SK-N-SH (cell line): ENCODE data around the gene DEAF1. TPM values are rescaled to one million over a fixed set of nuclear protein-coding genes. Genes with fewer than 3 reads are reported as not detected.

ENCODE experiments used
- CTCF ChIA-PET: fragments of 300-600, 350-600 bp; formaldehyde crosslinking; extraction: SDS; loops from one replicate; lab custom pipeline; 2021; lab: Yijun Ruan, JAX
- POLR2A ChIA-PET: fragments of 350-600 bp; sonication (Branson Sonifier 250); formaldehyde crosslinking; extraction: SDS; loops from one replicate; lab custom pipeline; 2020; ENCODE audit warnings: antibody characterized with exemption, inconsistent platforms; lab: Yijun Ruan, JAX
- DNase-seq: peaks from one replicate; pipeline ENCODE4 v3.0.0; 2012
- H2AFZ ChIP-seq: fragments of 200-600 bp; sonication (generic); 2 replicates; pipeline ENCODE4 v1.8.1; 2016; ENCODE audit warnings: antibody characterized with exemption, mild to moderate bottlenecking, low read depth
- H3F3A ChIP-seq: fragments of 200-600 bp; sonication (generic); replicated peaks from 2 replicates; pipeline ENCODE3; 2016; ENCODE audit warnings: antibody characterized with exemption, mild to moderate bottlenecking; ENCODE audit not compliant: insufficient read depth
- H3K27ac ChIP-seq, 2 experiments: fragments of 200-500 bp in 1 of 2; fragments of 200-600 bp in 1 of 2; sonication (Bioruptor generic) in 1 of 2; sonication (generic), shearing (Covaris generic) in 1 of 2; 2 replicates each; pipeline versions ENCODE4 v1.5.1 to v1.6.1; 2014 to 2016; ENCODE audit warnings: low read depth in 2 of 2, inconsistent platforms in 1 of 2, low read length in 1 of 2, mild to moderate bottlenecking in 1 of 2, mixed read lengths in 1 of 2
- H3K27me3 ChIP-seq: fragments of 200-600 bp; sonication (generic), shearing (Covaris generic); 2 replicates; pipeline ENCODE4 v1.6.1; 2016; ENCODE audit warnings: mixed run types; ENCODE audit not compliant: insufficient read depth
- H3K36me3 ChIP-seq, 2 experiments: fragments of 200-500 bp in 1 of 2; fragments of 200-600 bp in 1 of 2; sonication (Bioruptor generic) in 1 of 2; sonication (generic) in 1 of 2; replicated peaks in 1 of 2; 2 replicates each; pipeline versions ENCODE3 to v1.5.1; 2014 to 2016; ENCODE audit warnings: low read length in 1 of 2, mild to moderate bottlenecking in 1 of 2; ENCODE audit not compliant: insufficient read depth in 2 of 2, control insufficient read depth in 1 of 2
- H3K4me1 ChIP-seq, 2 experiments: fragments of 200-500 bp in 1 of 2; fragments of 200-600 bp in 1 of 2; sonication (Bioruptor generic) in 1 of 2; sonication (generic), shearing (Covaris generic) in 1 of 2; 2 replicates each; pipeline versions ENCODE4 v1.5.1 to v1.6.1; 2014 to 2016; ENCODE audit warnings: low read depth in 1 of 2, low read length in 1 of 2, mixed run types in 1 of 2; ENCODE audit not compliant: insufficient read depth in 2 of 2, control insufficient read depth in 1 of 2
- H3K4me2 ChIP-seq: fragments of 200-600 bp; sonication (generic), shearing (Covaris generic); 2 replicates; pipeline ENCODE4 v1.6.1; 2017; ENCODE audit warnings: mixed run types
- H3K4me3 ChIP-seq, 2 experiments: fragments of 200-500 bp in 1 of 2; fragments of 200-600 bp in 1 of 2; sonication (Bioruptor generic) in 1 of 2; sonication (generic), shearing (Covaris generic) in 1 of 2; 2 replicates each; pipeline versions ENCODE4 v1.5.1 to v1.8.1; 2014 to 2016; ENCODE audit warnings: low read depth in 2 of 2, inconsistent platforms in 1 of 2, low read length in 1 of 2, mild to moderate bottlenecking in 1 of 2, mixed read lengths in 1 of 2, moderate library complexity in 1 of 2
- H3K79me2 ChIP-seq: fragments of 200-600 bp; sonication (generic); 2 replicates; pipeline ENCODE4 v1.8.1; 2017; ENCODE audit warnings: mild to moderate bottlenecking; ENCODE audit not compliant: insufficient read depth
- H3K9ac ChIP-seq: fragments of 200-600 bp; sonication (generic); 2 replicates; pipeline ENCODE4 v1.6.1; 2017; ENCODE audit warnings: mixed run types
- H3K9me2 ChIP-seq: fragments of 200-600 bp; sonication (generic); 2 replicates; pipeline ENCODE4 v1.6.1; 2017; ENCODE audit warnings: mixed run types
- H3K9me3 ChIP-seq: fragments of 200-600 bp; sonication (generic); 2 replicates; pipeline ENCODE4 v1.6.1; 2017; ENCODE audit warnings: mixed run types, mild to moderate bottlenecking, moderate library complexity
- H4K20me1 ChIP-seq: fragments of 200-600 bp; sonication (generic); 2 replicates; pipeline ENCODE4 v1.6.1; 2017; ENCODE audit warnings: mild to moderate bottlenecking, mixed run types; ENCODE audit not compliant: insufficient read depth
- CTCF ChIP-seq: fragments of 200-600 bp; sonication (generic); IDR thresholded peaks from 2 replicates; pipeline ENCODE4 v1.6.1; 2017; ENCODE audit warnings: antibody characterized with exemption, mild to moderate bottlenecking, moderate library complexity
- EP300 ChIP-seq, 2 experiments: IDR thresholded peaks; 2 replicates each; pipeline versions ENCODE4 v1.4.0 to v1.6.1; 2012; ENCODE audit warnings: borderline replicate concordance in 1 of 2, low read depth in 1 of 2, low read length in 1 of 2
- FOSL2 ChIP-seq: IDR thresholded peaks from 2 replicates; pipeline ENCODE4 v1.4.0; 2012; ENCODE audit warnings: low read depth, mild to moderate bottlenecking, moderate library complexity, borderline replicate concordance
- FOXJ3 ChIP-seq: sonication (generic); formaldehyde crosslinking; IDR thresholded peaks from 2 replicates; pipeline ENCODE4 v1.5.1; 2020; ENCODE audit warnings: mild to moderate bottlenecking, missing genetic modification reagents
- GATA2 ChIP-seq: sonication (generic); formaldehyde crosslinking; IDR thresholded peaks from 2 replicates; pipeline ENCODE4 v1.5.0; 2020; ENCODE audit warnings: mild to moderate bottlenecking, missing genetic modification reagents
- IRF3 ChIP-seq: fragments of 150-350 bp; IDR thresholded peaks from 2 replicates; pipeline ENCODE4 v1.6.1; 2016; ENCODE audit warnings: mild to moderate bottlenecking, low read depth, low read length
- MEF2A ChIP-seq: IDR thresholded peaks from 2 replicates; pipeline ENCODE4 v1.4.0; 2012; ENCODE audit warnings: low read depth, borderline replicate concordance
- NRF1 ChIP-seq: IDR thresholded peaks from 2 replicates; pipeline ENCODE4 v1.6.1; 2012; ENCODE audit warnings: low read depth, mild to moderate bottlenecking, low read length
- TEAD4 ChIP-seq: IDR thresholded peaks from 2 replicates; pipeline ENCODE4 v1.4.0; 2012; ENCODE audit warnings: mild to moderate bottlenecking, borderline replicate concordance; ENCODE audit not compliant: insufficient read depth
- WGBS: methylation state at CpG from one replicate; pipeline ENCODE4 v1.1.6; 2017; ENCODE audit warnings: low lambda C conversion rate; 5-methylcytosine and 5-hydroxymethylcytosine counted together
- polyA plus RNA-seq, 3 experiments: library from polyadenylated mRNA; depleted of rRNA; stranded (reverse); fragments of >200 nt; gene quantifications; 2 replicates each; pipeline ENCODE4 v1.2.3, GENCODE V29; 2012
- TF ChIP-seq, protein P1 (sequence below): fragments of 150-350 bp; IDR thresholded peaks from 2 replicates; pipeline ENCODE4 v1.6.1; 2017; ENCODE audit warnings: antibody characterized with exemption, low read length, low read depth, borderline replicate concordance

Gene DEAF1
- polyA plus RNA-seq, 1 of the 3 experiments (the other 2 are of a cell fraction): 40.6 TPM

- Histone ChIP-seq H3K9me2 (no peaks in the 10 kb centered on the region), H3K9me3 (no peaks in the 10 kb centered on the region), H3K27me3 (no peaks in the 10 kb centered on the region), H3K4me3 (no peak overlapping the region), H3K79me2 (peaks cover 11% of the 10 kb centered on the region; the same call in 1 of the 2 replicates), H4K20me1 (peaks cover 15% of the 10 kb centered on the region; the same call in 1 of the 2 replicates), H3K27ac (peak overlapping the region; percentile 57 to 73; a peak in 2 of 4 replicates), H3K4me1 (peaks cover 4 to 14% of the 10 kb centered on the region in 2 experiments; a peak in 1 of 4 replicates), H2AFZ (no peak overlapping the region), H3K36me3 (peaks cover 40 to 75% of the 10 kb centered on the region in 2 experiments), H3K4me2 (peak overlapping the region; percentile 47; the same call in 1 of the 2 replicates), H3F3A (peaks cover under 1% of the 10 kb centered on the region), H3K9ac (no peak overlapping the region)
- DNase-seq: no peak
- TF ChIP-seq CTCF: no peak
- no peak for TF ChIP-seq GATA2 (CRISPR knock-in tag)
- no peak for TF ChIP-seq FOSL2
- no peak for TF ChIP-seq EP300 (IDR thresholded peaks at IDR 0.05; ENCODE audit: borderline replicate concordance in 1 of 2, low read depth in 1 of 2, low read length in 1 of 2)
- TF ChIP-seq NRF1: no peak
- no peak for TF ChIP-seq MEF2A
- TF ChIP-seq IRF3: no peak
- no peak for TF ChIP-seq FOXJ3 (CRISPR knock-in tag)
- TF ChIP-seq, protein P1, sequence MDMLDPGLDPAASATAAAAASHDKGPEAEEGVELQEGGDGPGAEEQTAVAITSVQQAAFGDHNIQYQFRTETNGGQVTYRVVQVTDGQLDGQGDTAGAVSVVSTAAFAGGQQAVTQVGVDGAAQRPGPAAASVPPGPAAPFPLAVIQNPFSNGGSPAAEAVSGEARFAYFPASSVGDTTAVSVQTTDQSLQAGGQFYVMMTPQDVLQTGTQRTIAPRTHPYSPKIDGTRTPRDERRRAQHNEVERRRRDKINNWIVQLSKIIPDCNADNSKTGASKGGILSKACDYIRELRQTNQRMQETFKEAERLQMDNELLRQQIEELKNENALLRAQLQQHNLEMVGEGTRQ: no peak
- TF ChIP-seq TEAD4: no peak
- WGBS: 93% methylated on average over 19 of the region's 33 CpGs
- POLR2A ChIA-PET: no interaction called here
- CTCF ChIA-PET: interaction anchor here (1.1 to 2.3 kb wide), 2 partner anchors 9 to 51 kb away, joined by 5 to 10 read pairs; no protein-coding TSS in a partner anchor
These were observed 89.5 kb downstream of the DEAF1 start for GRCh38 chr11:605286-606129.
